K562 (cell line): ENCODE results near the gene RNF215. TPM values are rescaled to one million over a fixed set of nuclear protein-coding genes. Genes with fewer than 3 reads are reported as not detected.

ENCODE experiments used
- ATAC-seq: fragments of 200-7000 bp; cut with Tn5 transposase; 3 replicates; pipeline ENCODE4 v1.9.1; 2020; ENCODE audit warnings: moderate library complexity
- BruUV-seq: library from RNA; stranded (reverse); fragments of 400-500 nt; replicated peaks from 2 replicates; lab custom pipeline; 2021; lab: Mats Ljungman, UMichigan
- CTCF ChIA-PET: fragments of 300-600 bp; formaldehyde crosslinking; extraction: SDS; loops from one replicate; lab custom pipeline; 2021; ENCODE audit warnings: low intra/inter-chr PET ratio; lab: Yijun Ruan, JAX
- POLR2A ChIA-PET: fragments of 300-600, 350-650 bp; sonication (Branson Sonifier 250); formaldehyde crosslinking; extraction: SDS; loops from one replicate; lab custom pipeline; 2021; ENCODE audit warnings: antibody characterized with exemption, inconsistent platforms; lab: Yijun Ruan, JAX
- DNase-seq, 4 experiments: peaks; one replicate each; pipeline versions ENCODE4 v3.0.0 to v3.0.0-alpha.2; 2011 to 2018; ENCODE audit warnings: low spot score in 3 of 4, mixed read lengths in 3 of 4; ENCODE audit errors: extremely low read depth in 1 of 4
- FAIRE-seq: peaks from 2 replicates; lab custom pipeline; 2011; peaks lifted over from hg19 to GRCh38; lab: Jason Lieb, UNC
- H2AFZ ChIP-seq: 2 replicates; pipeline ENCODE4 v1.6.0; 2011; ENCODE audit warnings: low read depth, low read length, control low read depth, inconsistent platforms
- H3K27ac ChIP-seq: fragments of 200-600 bp; 3 replicates; pipeline ENCODE4 v1.8.0; 2011; ENCODE audit warnings: low read depth, mild to moderate bottlenecking, control low read depth, inconsistent platforms, low read length, moderate library complexity, mixed read lengths; ENCODE audit errors: extremely low read depth
- H3K27me3 ChIP-seq, 2 experiments: fragments of 300-600 bp in 1 of 2; 2 replicates in 1 of 2; 3 replicates in 1 of 2; pipeline versions ENCODE4 v1.6.0 to v1.8.0; 2011; ENCODE audit warnings: inconsistent platforms in 2 of 2, low read length in 2 of 2, mild to moderate bottlenecking in 1 of 2, mixed read lengths in 1 of 2, moderate library complexity in 1 of 2; ENCODE audit not compliant: control insufficient read depth in 2 of 2, insufficient read depth in 2 of 2
- H3K36me3 ChIP-seq: fragments of 300-600 bp; 3 replicates; pipeline ENCODE4 v1.8.0; 2011; ENCODE audit warnings: mild to moderate bottlenecking, low read length, inconsistent platforms; ENCODE audit not compliant: control insufficient read depth, insufficient read depth
- H3K4me1 ChIP-seq, 2 experiments: fragments of 200-600 bp in 1 of 2; replicated peaks in 1 of 2; 2 replicates in 1 of 2; 3 replicates in 1 of 2; pipeline versions ENCODE4 v1.5.1 to v1.8.0; 2011; ENCODE audit warnings: inconsistent platforms in 2 of 2, low read length in 2 of 2, mild to moderate bottlenecking in 1 of 2, mixed read lengths in 1 of 2, moderate library complexity in 1 of 2; ENCODE audit not compliant: control insufficient read depth in 2 of 2, insufficient read depth in 2 of 2
- H3K4me2 ChIP-seq: 2 replicates; pipeline ENCODE4 v1.6.1; 2011; ENCODE audit warnings: low read length, control low read depth, inconsistent platforms, mixed read lengths; ENCODE audit not compliant: insufficient read depth
- H3K4me3 ChIP-seq: fragments of 200-600 bp; sonication (generic), shearing (Covaris generic); 2 replicates; pipeline ENCODE4 v1.5.1; 2016; ENCODE audit warnings: control low read depth, inconsistent platforms
- H3K79me2 ChIP-seq: fragments of 200-600 bp; 3 replicates; pipeline ENCODE4 v1.8.0; 2011; ENCODE audit warnings: low read length, inconsistent platforms; ENCODE audit not compliant: control insufficient read depth, insufficient read depth
- H3K9ac ChIP-seq, 2 experiments: 2 replicates each; pipeline versions ENCODE4 v1.6.0 to v1.6.1; 2011; ENCODE audit warnings: low read depth in 2 of 2, low read length in 2 of 2, control low read depth in 1 of 2, inconsistent platforms in 1 of 2, mild to moderate bottlenecking in 1 of 2, mixed read lengths in 1 of 2; ENCODE audit not compliant: insufficient read depth in 1 of 2
- H3K9me1 ChIP-seq: one replicate; pipeline ENCODE4 v1.6.0; 2011; ENCODE audit warnings: inconsistent platforms, mild to moderate bottlenecking, low read length, moderate library complexity; ENCODE audit not compliant: control insufficient read depth, insufficient read depth
- H3K9me3 ChIP-seq: replicated peaks from 2 replicates; pipeline ENCODE4 v1.5.1; 2011; ENCODE audit warnings: low read depth, low read length, inconsistent platforms; ENCODE audit not compliant: control insufficient read depth, insufficient read depth
- H4K20me1 ChIP-seq: replicated peaks from 2 replicates; pipeline ENCODE4 v1.6.1; 2011; ENCODE audit warnings: low read length, inconsistent platforms, mixed read lengths; ENCODE audit not compliant: control insufficient read depth, insufficient read depth
- BRD9 ChIP-seq: fragments of 450-650 bp; IDR thresholded peaks from 2 replicates; pipeline ENCODE4 v1.6.1; 2018; ENCODE audit warnings: low read depth; ENCODE audit not compliant: partially characterized antibody
- DACH1 ChIP-seq: fragments of 450-650 bp; IDR thresholded peaks from 2 replicates; pipeline ENCODE4 v1.6.1; 2018; ENCODE audit not compliant: partially characterized antibody
- DIDO1 ChIP-seq: fragments of 450-650 bp; IDR thresholded peaks from 2 replicates; pipeline ENCODE4 v1.6.1; 2016; ENCODE audit warnings: low read depth, missing biosample characterization, missing genetic modification characterization
- E2F3 ChIP-seq: fragments of 250-450 bp; sonication (Bioruptor Pico); IDR thresholded peaks from 2 replicates; pipeline ENCODE4 v1.4.0; 2020; ENCODE audit warnings: mild to moderate bottlenecking
- ELF4 ChIP-seq: fragments of 450-650 bp; formaldehyde crosslinking; IDR thresholded peaks from 2 replicates; pipeline ENCODE4 v1.4.0; 2022; ENCODE audit warnings: missing genetic modification characterization
- FOXJ3 ChIP-seq: sonication (generic); formaldehyde crosslinking; IDR thresholded peaks from 2 replicates; pipeline ENCODE4 v1.4.0; 2020; ENCODE audit warnings: mild to moderate bottlenecking, missing genetic modification reagents
- POLR2AphosphoS2 ChIP-seq: IDR thresholded peaks from 2 replicates; pipeline ENCODE4 v1.6.1; 2012; ENCODE audit warnings: low read length, improper control_type of control experiment
- TARDBP ChIP-seq: fragments of 450-650 bp; IDR thresholded peaks from 2 replicates; pipeline ENCODE4 v1.6.1; 2016
- ZBTB17 ChIP-seq: fragments of 450-650 bp; formaldehyde crosslinking; IDR thresholded peaks from 2 replicates; pipeline ENCODE4 v1.4.0; 2020; ENCODE audit warnings: mild to moderate bottlenecking
- ZFPM2 ChIP-seq: fragments of 250-450 bp; sonication (Bioruptor Pico); IDR thresholded peaks from 2 replicates; pipeline ENCODE4 v1.5.1; 2022; ENCODE audit warnings: mild to moderate bottlenecking
- WGBS: fragments of 100-300 bp; shearing (Covaris generic); methylation state at CpG from one replicate; pipeline ENCODE4 v1.1.6; 2016; ENCODE audit warnings: low coverage, mixed read lengths; ENCODE audit not compliant: insufficient coverage; ENCODE audit errors: missing lambda C conversion rate; 5-methylcytosine and 5-hydroxymethylcytosine counted together
- in situ Hi-C: fragments of 300-500 bp; cut with MboI; formaldehyde crosslinking; loops from 4 replicates; pipeline ENCODE4 v1.15.0; 2018; ENCODE audit warnings: inconsistent platforms, mixed read lengths
- intact Hi-C: fragments of 100-400 bp; cut with micrococcal nuclease; formaldehyde crosslinking; loops from 2 replicates; pipeline ENCODE4 v1.14.2; 2022
- polyA plus RNA-seq, 8 experiments: library from polyadenylated mRNA; depleted of rRNA in 4 of 8; stranded (reverse) in 5 of 8; unstranded in 3 of 8; fragments of >200 nt; fragmentation: Nextera tagmentation in 2 of 8; fragmentation: Illumina TruSeq in 1 of 8; extraction: Ambion mirVana in 2 of 8; extraction: Trizol in 1 of 8; gene quantifications; 2 replicates each; pipeline versions ENCODE4 v1.2.1 to v1.2.3, GENCODE V29; 2011 to 2014; ENCODE audit warnings: inconsistent platforms in 1 of 8, missing spikeins in 1 of 8
- total RNA-seq, 7 experiments: library from RNA; depleted of rRNA in 6 of 7; stranded (reverse); fragments of >200 nt in 6 of 7; fragmentation: Illumina TruSeq in 2 of 7; extraction: Trizol in 2 of 7; gene quantifications; 2 replicates each; pipeline versions ENCODE4 v1.2.1 to v1.2.3, GENCODE V29; 2011 to 2021; ENCODE audit warnings: low replicate concordance in 1 of 7
- TF ChIP-seq, protein P1 (sequence below): fragments of 450-650 bp; IDR thresholded peaks from 2 replicates; pipeline ENCODE4 v1.6.1; 2016; ENCODE audit warnings: low read depth, mild to moderate bottlenecking, moderate library complexity
- TF ChIP-seq, protein P2 (sequence below): fragments of 250-450 bp; sonication (Bioruptor Pico); IDR thresholded peaks from 2 replicates; pipeline ENCODE4 v1.8.0; 2021; ENCODE audit warnings: moderate library complexity, mild to moderate bottlenecking, inconsistent platforms
- TF ChIP-seq, protein P3 (sequence below): fragments of 150-350 bp; IDR thresholded peaks from 2 replicates; pipeline ENCODE4 v1.6.1; 2014; ENCODE audit warnings: low read depth, mild to moderate bottlenecking, low read length, borderline replicate concordance

The RNF215 gene
- total and polyA plus RNA-seq, 9 of the 15 experiments (the other 6 are each of a cell fraction or from before 2014, with no cell fraction given): 0.08 to 9.8 (median 2.7) TPM

DNA sequence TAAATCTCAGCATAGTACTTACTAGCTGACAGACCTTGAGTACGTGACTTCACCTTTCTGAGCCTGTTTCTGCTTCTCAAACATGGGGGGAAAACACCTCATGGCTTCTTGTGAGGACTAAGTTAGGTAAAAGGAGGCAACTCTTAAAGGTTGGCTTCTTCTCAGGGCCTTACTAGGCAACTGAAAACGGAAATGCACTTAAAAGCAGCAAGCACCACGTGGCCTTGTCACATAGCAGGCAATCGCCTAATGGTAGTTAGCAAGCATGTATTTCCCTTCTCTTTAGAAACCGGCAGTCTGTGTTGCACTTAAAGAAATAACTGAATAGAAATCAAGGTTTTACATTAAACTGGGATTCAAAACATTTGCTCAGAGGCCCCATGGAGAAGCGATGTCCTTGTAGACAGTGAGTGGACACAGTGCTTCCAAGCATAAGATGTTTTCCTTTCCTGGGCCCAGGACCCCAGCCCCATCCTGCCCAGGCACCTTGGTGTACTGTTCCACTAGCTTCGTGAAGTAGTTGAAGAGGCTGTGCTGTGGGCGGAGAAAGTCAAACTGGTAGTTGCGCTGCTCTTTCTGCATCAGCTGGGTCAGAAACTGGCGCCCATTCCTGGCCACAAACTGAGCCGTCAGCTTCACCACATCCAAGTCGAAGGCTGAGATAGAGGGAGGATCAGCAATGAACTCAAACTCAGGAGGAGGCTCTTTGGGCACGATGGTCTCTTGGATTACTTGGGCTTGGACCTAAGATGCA, 42.6 kb downstream of the RNF215 start:
- H3K9ac ChIP-seq: no peak overlapping the region
- no peak for TF ChIP-seq BRD9
- no peak for TF ChIP-seq E2F3 (CRISPR knock-in tag)
- no peak for TF ChIP-seq TARDBP
- TF ChIP-seq DACH1: no peak
- no peak for TF ChIP-seq POLR2AphosphoS2
- TF ChIP-seq, protein P1, sequence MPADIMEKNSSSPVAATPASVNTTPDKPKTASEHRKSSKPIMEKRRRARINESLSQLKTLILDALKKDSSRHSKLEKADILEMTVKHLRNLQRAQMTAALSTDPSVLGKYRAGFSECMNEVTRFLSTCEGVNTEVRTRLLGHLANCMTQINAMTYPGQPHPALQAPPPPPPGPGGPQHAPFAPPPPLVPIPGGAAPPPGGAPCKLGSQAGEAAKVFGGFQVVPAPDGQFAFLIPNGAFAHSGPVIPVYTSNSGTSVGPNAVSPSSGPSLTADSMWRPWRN: no peak
- no peak for TF ChIP-seq FOXJ3 (CRISPR knock-in tag)
- TF ChIP-seq DIDO1: no peak
- no peak for TF ChIP-seq ZFPM2 (CRISPR knock-in tag)
- TF ChIP-seq, protein P2, sequence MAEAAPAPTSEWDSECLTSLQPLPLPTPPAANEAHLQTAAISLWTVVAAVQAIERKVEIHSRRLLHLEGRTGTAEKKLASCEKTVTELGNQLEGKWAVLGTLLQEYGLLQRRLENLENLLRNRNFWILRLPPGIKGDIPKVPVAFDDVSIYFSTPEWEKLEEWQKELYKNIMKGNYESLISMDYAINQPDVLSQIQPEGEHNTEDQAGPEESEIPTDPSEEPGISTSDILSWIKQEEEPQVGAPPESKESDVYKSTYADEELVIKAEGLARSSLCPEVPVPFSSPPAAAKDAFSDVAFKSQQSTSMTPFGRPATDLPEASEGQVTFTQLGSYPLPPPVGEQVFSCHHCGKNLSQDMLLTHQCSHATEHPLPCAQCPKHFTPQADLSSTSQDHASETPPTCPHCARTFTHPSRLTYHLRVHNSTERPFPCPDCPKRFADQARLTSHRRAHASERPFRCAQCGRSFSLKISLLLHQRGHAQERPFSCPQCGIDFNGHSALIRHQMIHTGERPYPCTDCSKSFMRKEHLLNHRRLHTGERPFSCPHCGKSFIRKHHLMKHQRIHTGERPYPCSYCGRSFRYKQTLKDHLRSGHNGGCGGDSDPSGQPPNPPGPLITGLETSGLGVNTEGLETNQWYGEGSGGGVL (CRISPR knock-in tag): no peak
- TF ChIP-seq, protein P3, sequence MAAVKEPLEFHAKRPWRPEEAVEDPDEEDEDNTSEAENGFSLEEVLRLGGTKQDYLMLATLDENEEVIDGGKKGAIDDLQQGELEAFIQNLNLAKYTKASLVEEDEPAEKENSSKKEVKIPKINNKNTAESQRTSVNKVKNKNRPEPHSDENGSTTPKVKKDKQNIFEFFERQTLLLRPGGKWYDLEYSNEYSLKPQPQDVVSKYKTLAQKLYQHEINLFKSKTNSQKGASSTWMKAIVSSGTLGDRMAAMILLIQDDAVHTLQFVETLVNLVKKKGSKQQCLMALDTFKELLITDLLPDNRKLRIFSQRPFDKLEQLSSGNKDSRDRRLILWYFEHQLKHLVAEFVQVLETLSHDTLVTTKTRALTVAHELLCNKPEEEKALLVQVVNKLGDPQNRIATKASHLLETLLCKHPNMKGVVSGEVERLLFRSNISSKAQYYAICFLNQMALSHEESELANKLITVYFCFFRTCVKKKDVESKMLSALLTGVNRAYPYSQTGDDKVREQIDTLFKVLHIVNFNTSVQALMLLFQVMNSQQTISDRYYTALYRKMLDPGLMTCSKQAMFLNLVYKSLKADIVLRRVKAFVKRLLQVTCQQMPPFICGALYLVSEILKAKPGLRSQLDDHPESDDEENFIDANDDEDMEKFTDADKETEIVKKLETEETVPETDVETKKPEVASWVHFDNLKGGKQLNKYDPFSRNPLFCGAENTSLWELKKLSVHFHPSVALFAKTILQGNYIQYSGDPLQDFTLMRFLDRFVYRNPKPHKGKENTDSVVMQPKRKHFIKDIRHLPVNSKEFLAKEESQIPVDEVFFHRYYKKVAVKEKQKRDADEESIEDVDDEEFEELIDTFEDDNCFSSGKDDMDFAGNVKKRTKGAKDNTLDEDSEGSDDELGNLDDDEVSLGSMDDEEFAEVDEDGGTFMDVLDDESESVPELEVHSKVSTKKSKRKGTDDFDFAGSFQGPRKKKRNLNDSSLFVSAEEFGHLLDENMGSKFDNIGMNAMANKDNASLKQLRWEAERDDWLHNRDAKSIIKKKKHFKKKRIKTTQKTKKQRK: no peak
- no peak for TF ChIP-seq ZBTB17 (CRISPR knock-in tag)
- TF ChIP-seq ELF4 (CRISPR knock-in tag): no peak
- no TSS peak for BruUV-seq
- no peaks in the 10 kb centered on the region for H4K20me1 ChIP-seq
- 93% methylated on average over 12 of the region's 13 CpGs for WGBS
- H3K27me3 ChIP-seq: no peaks in the 10 kb centered on the region
- H3K4me1 ChIP-seq: no peaks in the 10 kb centered on the region
- H3K27ac ChIP-seq: no peak overlapping the region
- ATAC-seq: no peak
- H3K79me2 ChIP-seq: peaks cover 19% of the 10 kb centered on the region
- CTCF ChIA-PET: no interaction called here
- POLR2A ChIA-PET: interaction anchor here (0.6 to 1.7 kb wide), 3 partner anchors 12 to 310 kb away, joined by 3 to 8 read pairs (median 4); partner anchors contain the start of genes CCDC157 and SF3A1
- H3K4me2 ChIP-seq: no peak overlapping the region
- DNase-seq: no peak
- H3K4me3 ChIP-seq: no peak overlapping the region
- in situ Hi-C loops (no loop called here), intact Hi-C loops (no loop called here)
- no peak for FAIRE-seq
- no peaks in the 10 kb centered on the region for H3K9me3 ChIP-seq
- H3K36me3 ChIP-seq: peaks cover 95% of the 10 kb centered on the region
- no peak overlapping the region for H2AFZ ChIP-seq
- H3K9me1 ChIP-seq: no peaks in the 10 kb centered on the region
